Activated CD4-positive, alpha-beta memory T cell treated with anti-CD3 and anti-CD28 coated beads for 36 hours (primary cell): Measurements from ENCODE around the gene DISP3. TPM values are rescaled to one million over a fixed set of nuclear protein-coding genes. Genes with fewer than 3 reads are reported as not detected.
A peak's percentile ranks its signal among the peaks of the same experiment; 100 is the strongest.

Experiments used
- CTCF ChIA-PET: fragments of 350-600 bp; sonication (Branson Sonifier 250); formaldehyde crosslinking; loops from one replicate; lab custom pipeline; 2021; ENCODE audit warnings: antibody characterized with exemption, inconsistent platforms; lab: Charles Lee
- POLR2A ChIA-PET: fragments of 350-600 bp; sonication (Branson Sonifier 250); formaldehyde crosslinking; loops from one replicate; lab custom pipeline; 2021; ENCODE audit warnings: antibody characterized with exemption; lab: Charles Lee
- DNase-seq: peaks from one replicate; pipeline ENCODE4 v3.0.0-alpha.2; 2020
- H3K27ac Mint-ChIP-seq: one replicate; pipeline ENCODE4 v1.8.0; 2021; ENCODE audit warnings: mixed read lengths
- H3K27me3 Mint-ChIP-seq: one replicate; pipeline ENCODE4 v1.8.0; 2021; ENCODE audit warnings: mixed read lengths
- H3K36me3 Mint-ChIP-seq: one replicate; pipeline ENCODE4 v1.8.0; 2021; ENCODE audit warnings: mixed read lengths
- H3K4me1 Mint-ChIP-seq: one replicate; pipeline ENCODE4 v1.8.0; 2021; ENCODE audit warnings: low read depth, mixed read lengths
- H3K4me3 Mint-ChIP-seq: one replicate; pipeline ENCODE4 v1.8.0; 2021; ENCODE audit warnings: mild to moderate bottlenecking, mixed read lengths
- H3K9me3 Mint-ChIP-seq: one replicate; pipeline ENCODE4 v1.8.0; 2021; ENCODE audit warnings: mixed read lengths
- intact Hi-C: fragments of 100-400 bp; cut with micrococcal nuclease; formaldehyde crosslinking; loops from one replicate; pipeline ENCODE4 v1.15.1; 2023
- total RNA-seq, 2 experiments: library from RNA; stranded (reverse); gene quantifications; one replicate each; pipeline ENCODE4 v1.2.3, GENCODE V29; 2021

DISP3 gene
- total RNA-seq, 2 experiments from 2014 or later: 0.07 to 0.21 TPM

DNA sequence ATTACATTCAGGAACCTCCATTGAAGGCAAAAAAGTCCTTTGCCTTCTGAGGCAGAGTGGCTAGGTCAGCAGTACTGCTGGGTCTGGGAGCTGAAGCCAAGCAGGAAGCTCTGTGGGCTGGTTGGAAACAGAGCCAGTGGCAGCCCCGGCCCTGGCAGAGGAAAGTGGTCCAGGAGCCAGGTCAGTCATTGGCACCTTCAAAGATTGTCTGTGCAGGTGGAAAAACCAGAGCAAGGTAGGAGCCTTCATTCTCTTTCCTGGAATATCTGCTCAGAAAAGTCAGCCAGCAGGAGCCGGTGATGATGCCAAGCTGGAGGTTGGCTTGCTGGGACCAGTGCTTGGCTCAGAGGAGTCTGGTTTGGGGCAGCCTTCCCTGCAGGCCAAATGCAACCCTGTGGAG, 12.5 kb upstream of the DISP3 start:
- Mint-ChIP-seq H3K9me3 (no peaks in the 10 kb centered on the region), H3K4me3 (no peak overlapping the region), H3K4me1 (no peaks in the 10 kb centered on the region), H3K27ac (no peak overlapping the region), H3K27me3 (peaks cover 5% of the 10 kb centered on the region), H3K36me3 (no peaks in the 10 kb centered on the region)
- POLR2A ChIA-PET: interaction anchor here (1.4 kb wide), 1 partner anchor 442 kb away, joined by 3 read pairs; no protein-coding TSS in a partner anchor
- CTCF ChIA-PET: no interaction called here
- DNase-seq: no peak
- intact Hi-C loops: no loop called here

DNA sequence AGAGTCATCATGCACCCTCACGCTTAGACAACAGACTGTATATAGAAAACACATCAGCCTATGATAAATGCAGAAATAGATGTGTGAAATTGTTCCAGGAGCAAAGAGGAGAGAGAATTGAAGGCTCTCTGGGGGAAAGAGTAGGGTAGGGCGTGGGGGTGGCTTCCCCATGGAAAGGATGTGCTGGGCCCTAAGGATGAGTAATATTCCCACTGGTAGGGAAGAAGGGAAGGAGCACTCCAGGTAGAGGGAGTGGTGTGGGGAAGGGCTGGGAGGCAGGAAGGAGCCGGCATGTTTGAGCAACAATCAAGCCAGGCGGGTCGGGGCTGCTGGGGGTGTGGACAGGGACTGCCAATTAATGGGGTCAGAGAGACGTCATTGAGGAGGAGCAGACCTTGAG, 10.1 kb upstream of the DISP3 start:
- intact Hi-C loops: no loop called here
- Mint-ChIP-seq H3K4me1 (no peaks in the 10 kb centered on the region), H3K27me3 (peaks cover 5% of the 10 kb centered on the region), H3K36me3 (no peaks in the 10 kb centered on the region), H3K9me3 (no peaks in the 10 kb centered on the region), H3K4me3 (no peak overlapping the region), H3K27ac (no peak overlapping the region)
- POLR2A ChIA-PET: no interaction called here
- CTCF ChIA-PET: no interaction called here
- no peak for DNase-seq

DNA sequence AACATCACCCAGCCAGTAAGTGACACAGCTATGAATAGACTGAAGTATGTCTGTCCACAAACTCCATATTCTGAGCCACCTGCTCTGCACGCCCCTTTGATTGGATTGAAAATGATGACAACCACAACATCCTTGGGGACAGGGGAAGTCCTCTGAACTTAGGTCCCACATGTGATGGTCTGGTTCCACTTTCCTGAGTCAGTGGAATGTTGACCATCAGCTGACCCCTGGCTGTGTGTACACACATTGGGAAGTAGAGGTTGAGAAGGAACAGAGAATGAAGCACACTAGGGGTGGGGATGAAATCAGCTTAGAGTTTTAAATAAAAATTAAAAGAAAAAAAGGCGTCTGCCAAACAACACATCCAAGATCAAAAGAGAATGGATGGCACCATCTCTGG, 8.0 kb upstream of the DISP3 start:
- Mint-ChIP-seq H3K27ac (no peak overlapping the region), H3K4me3 (no peak overlapping the region), H3K9me3 (no peaks in the 10 kb centered on the region), H3K36me3 (no peaks in the 10 kb centered on the region), H3K27me3 (peaks cover 7% of the 10 kb centered on the region), H3K4me1 (no peaks in the 10 kb centered on the region)
- POLR2A ChIA-PET: no interaction called here
- no peak for DNase-seq
- intact Hi-C loops: loop anchor here (10.0 kb wide), 1 partner anchor 174 kb away; no protein-coding TSS in a partner anchor
- CTCF ChIA-PET: no interaction called here

DNA sequence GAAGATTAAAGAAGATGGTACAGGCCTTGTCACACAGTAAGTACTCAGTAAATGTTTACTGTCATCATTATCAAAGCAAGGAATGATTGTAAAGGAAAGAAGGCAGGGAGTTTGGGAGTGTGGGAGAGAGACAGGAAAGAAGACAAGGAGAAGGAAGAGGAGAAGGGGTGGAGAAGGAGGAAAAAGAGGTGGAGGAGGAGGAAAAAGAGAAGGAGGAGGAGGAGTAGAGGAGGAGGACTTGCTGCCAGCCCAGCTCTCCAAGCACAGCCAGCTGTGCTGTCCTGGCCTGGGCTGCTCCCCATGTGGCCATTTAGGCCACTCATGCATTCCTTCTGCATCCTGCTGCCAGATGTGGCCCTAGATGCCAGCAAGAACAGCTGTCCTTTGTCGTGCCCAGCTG, 7.5 kb upstream of the DISP3 start:
- Mint-ChIP-seq H3K27ac (no peak overlapping the region), H3K27me3 (peaks cover 7% of the 10 kb centered on the region), H3K36me3 (no peaks in the 10 kb centered on the region), H3K9me3 (no peaks in the 10 kb centered on the region), H3K4me1 (no peaks in the 10 kb centered on the region), H3K4me3 (no peak overlapping the region)
- intact Hi-C loops: loop anchor here (10.0 kb wide), 1 partner anchor 173 kb away; no protein-coding TSS in a partner anchor
- ChIA-PET POLR2A (no interaction called here), CTCF (no interaction called here)
- DNase-seq: no peak

DNA sequence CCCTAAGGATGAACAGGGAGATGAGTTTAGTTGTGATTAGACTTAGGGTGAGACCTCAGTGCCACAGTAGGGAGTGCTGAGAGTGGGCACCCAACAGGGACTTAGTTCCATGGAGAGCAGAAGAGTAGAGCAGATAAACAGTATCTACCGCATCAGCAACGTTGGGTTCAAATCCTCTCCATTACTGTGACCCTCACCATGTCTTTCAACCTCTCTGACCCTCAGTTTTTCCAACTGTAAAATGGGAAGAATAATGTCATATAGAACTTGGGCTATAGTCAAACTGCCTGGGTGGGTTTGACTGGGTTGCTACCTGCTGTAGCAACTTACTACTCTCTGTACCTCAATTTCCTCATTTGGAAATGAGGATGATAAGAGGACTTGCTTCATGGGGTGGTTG, 6.7 kb upstream of the DISP3 start:
- Mint-ChIP-seq H3K36me3 (no peaks in the 10 kb centered on the region), H3K27me3 (peaks cover 7% of the 10 kb centered on the region), H3K4me1 (no peaks in the 10 kb centered on the region), H3K4me3 (no peak overlapping the region), H3K27ac (no peak overlapping the region), H3K9me3 (no peaks in the 10 kb centered on the region)
- CTCF ChIA-PET: no interaction called here
- DNase-seq: no peak
- intact Hi-C loops: loop anchor here (10.0 kb wide), 1 partner anchor 173 kb away; no protein-coding TSS in a partner anchor
- POLR2A ChIA-PET: no interaction called here

DNA sequence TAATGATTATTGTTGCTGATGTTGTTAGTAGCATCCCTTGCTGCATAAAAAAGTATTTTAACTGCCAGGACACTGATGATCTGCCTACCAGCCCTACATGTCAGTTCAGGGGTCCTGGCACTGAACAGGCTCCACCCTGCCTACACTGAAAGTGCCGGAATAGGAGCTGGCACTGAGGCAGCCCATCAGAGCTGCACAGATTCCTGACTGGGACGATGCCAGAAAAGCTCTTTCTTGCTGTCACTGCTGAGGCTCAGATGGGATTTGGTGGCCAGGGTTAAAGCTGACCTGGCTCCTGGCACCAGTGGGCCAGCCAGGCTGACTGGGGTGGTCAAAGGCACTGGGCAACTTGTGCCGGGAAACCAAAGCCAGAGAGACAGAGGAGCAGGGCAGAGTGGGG, 6.2 kb upstream of the DISP3 start:
- H3K27ac Mint-ChIP-seq: no peak overlapping the region
- no peaks in the 10 kb centered on the region for H3K9me3 Mint-ChIP-seq
- H3K27me3 Mint-ChIP-seq: peaks cover 11% of the 10 kb centered on the region
- H3K36me3 Mint-ChIP-seq: no peaks in the 10 kb centered on the region
- DNase-seq: no peak
- POLR2A ChIA-PET: no interaction called here
- H3K4me1 Mint-ChIP-seq: no peaks in the 10 kb centered on the region
- intact Hi-C loops: loop anchor here (10.0 kb wide), 1 partner anchor 172 kb away; no protein-coding TSS in a partner anchor
- H3K4me3 Mint-ChIP-seq: no peak overlapping the region
- CTCF ChIA-PET: no interaction called here

DNA sequence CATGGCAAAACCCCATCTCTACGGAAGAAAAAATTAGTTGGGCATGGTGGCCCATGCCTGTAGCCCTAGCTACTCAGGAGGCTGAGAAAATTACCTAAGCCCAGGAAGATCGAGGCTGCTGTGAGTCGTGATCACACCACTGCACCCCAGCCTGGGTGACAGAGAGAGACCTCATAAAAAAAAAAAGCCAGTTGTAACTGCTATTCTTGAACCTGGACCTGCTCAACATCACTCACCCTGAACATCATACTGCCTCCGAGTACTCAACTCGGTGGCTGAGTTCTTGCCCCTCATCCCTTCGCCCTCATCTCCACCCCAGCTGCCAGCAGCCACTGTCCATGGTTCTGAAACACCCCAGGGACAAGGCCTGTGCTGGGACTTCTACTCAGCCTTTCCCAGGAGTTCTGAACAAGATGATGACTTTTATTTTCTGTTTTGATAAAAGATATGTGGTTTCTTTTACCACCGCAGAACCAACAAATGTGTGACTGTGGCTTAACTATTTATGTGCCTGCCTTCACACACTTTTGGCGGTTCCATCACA, 5.4 kb upstream of the DISP3 start:
- POLR2A ChIA-PET: no interaction called here
- no peak overlapping the region for H3K27ac Mint-ChIP-seq
- peaks cover 18% of the 10 kb centered on the region for H3K27me3 Mint-ChIP-seq
- H3K36me3 Mint-ChIP-seq: no peaks in the 10 kb centered on the region
- intact Hi-C loops: loop anchor here (10.0 kb wide), 1 partner anchor 171 kb away; no protein-coding TSS in a partner anchor
- H3K4me1 Mint-ChIP-seq: no peaks in the 10 kb centered on the region
- peak; percentile 34 for DNase-seq
- no peaks in the 10 kb centered on the region for H3K9me3 Mint-ChIP-seq
- H3K4me3 Mint-ChIP-seq: no peak overlapping the region
- CTCF ChIA-PET: no interaction called here

DNA sequence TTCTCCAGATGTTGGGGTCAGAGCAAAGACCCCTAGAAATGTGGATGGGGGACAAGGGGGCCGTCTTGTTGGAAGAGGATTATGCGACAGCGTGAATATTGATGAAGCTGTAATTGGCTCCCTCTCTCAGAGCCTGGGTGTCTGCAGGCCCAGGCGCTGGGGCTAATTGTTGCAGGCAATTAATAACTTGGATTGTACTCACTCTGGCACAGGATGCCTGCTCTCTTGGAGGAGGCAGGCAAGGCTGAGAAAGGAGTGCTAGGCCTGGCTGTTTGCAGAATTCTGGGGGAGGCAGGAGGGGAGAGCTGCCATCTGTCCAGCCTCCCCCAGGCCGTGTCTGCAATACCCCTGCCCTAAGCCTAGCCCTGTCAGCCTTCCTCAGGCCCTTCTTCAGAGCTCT, 4.1 kb upstream of the DISP3 start:
- H3K9me3 Mint-ChIP-seq: no peaks in the 10 kb centered on the region
- CTCF ChIA-PET: no interaction called here
- intact Hi-C loops: loop anchor here (10.0 kb wide), 1 partner anchor 170 kb away; no protein-coding TSS in a partner anchor

DNA sequence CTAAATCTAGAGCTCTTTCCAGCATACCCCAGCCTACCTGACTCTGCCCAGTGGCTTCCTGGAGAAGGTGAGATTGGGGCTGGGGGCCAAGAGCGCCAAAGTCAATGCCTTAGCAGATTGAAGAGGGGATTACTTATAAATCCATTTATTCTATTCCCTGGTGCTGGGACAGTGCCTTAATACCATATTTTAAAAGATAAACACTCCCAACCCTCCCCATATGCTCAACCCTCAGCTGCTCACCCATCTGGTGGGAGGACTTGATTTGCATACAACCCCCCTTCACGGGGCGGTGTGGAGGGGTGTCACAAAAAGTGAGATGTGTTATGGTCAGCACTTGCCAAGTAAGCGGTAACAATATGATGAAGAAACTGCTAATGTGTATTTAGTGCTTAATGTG, 3.2 kb upstream of the DISP3 start:
- Mint-ChIP-seq H3K27me3 (peaks cover 22% of the 10 kb centered on the region), H3K27ac (no peak overlapping the region), H3K36me3 (peaks cover 2% of the 10 kb centered on the region), H3K4me1 (peaks cover 5% of the 10 kb centered on the region), H3K9me3 (no peaks in the 10 kb centered on the region), H3K4me3 (no peak overlapping the region)
- CTCF ChIA-PET: interaction anchor here (1.6 kb wide), 1 partner anchor 166 kb away, joined by 5 read pairs; no protein-coding TSS in a partner anchor
- DNase-seq: no peak
- POLR2A ChIA-PET: no interaction called here
- intact Hi-C loops: loop anchor here (10.0 kb wide), 1 partner anchor 169 kb away; no protein-coding TSS in a partner anchor

More for the DNA sequence above, 4.1 kb upstream of the DISP3 start:
- DNase-seq: no peak
- H3K27ac Mint-ChIP-seq: no peak overlapping the region
- H3K4me1 Mint-ChIP-seq: no peaks in the 10 kb centered on the region
- POLR2A ChIA-PET: no interaction called here
- H3K36me3 Mint-ChIP-seq: no peaks in the 10 kb centered on the region
- no peak overlapping the region for H3K4me3 Mint-ChIP-seq
- peaks cover 16% of the 10 kb centered on the region for H3K27me3 Mint-ChIP-seq

DNA sequence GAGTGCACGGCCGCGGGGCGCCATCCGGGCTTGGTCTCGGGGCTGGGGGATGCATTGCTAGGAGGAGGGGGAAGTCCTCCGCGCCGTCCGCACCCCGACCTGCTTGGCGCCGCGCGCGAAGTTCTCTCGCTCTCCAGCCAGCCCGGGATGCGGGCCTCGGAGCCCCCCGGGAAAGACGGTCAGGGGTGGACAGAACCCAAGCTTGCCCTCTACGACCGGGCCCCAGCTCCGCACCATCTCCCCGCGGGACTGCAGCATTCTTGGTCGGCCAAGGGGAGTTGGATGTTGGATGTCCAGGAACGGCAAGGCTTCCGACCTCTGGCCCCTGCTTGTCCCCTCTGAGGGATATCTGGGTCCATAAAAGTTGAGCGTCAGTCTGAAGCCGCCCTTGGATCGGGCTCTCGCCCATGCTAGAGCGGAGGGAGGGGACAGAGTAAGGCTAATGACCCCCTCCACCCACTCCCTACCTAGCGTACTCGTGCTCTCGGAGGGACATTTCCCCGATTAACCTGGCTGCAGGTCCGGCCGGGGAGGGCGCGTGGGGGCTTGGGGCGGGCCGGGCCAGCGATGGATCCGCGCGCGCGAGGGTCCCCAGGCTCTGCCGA, 522 bp downstream of the DISP3 start:
- Mint-ChIP-seq H3K4me1 (peaks cover 8% of the 10 kb centered on the region), H3K4me3 (peak overlapping the region; percentile 57), H3K27me3 (peaks cover 38% of the 10 kb centered on the region), H3K27ac (no peak overlapping the region), H3K9me3 (no peaks in the 10 kb centered on the region), H3K36me3 (peaks cover 2% of the 10 kb centered on the region)
- POLR2A ChIA-PET: no interaction called here
- CTCF ChIA-PET: interaction anchor here (0.6 to 1.5 kb wide), 7 partner anchors 8 to 240 kb away, joined by 3 to 7 read pairs (median 3); no protein-coding TSS in a partner anchor
- intact Hi-C loops: loop anchor here (10.0 kb wide), 1 partner anchor 165 kb away; no protein-coding TSS in a partner anchor
- DNase-seq: no peak

DNA sequence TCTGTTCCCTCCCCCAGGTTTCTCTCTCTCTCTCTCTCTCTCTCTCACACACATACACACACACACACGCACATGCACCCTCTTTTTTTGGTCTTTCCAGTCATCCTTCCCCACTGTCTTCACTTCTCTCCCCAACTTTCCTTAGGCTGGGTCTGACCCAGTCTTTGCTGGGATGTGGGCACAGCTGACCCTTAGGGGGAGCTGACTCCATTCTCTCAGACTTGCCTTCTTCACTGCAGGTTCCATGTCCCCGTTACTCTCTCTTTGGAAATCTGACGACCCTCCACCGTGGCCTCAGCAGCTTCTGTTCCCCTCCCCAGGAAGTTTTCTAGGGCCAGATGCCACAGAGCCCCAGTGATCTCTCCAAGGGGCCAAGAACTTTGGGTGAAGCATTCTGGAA, 2.1 kb downstream of the DISP3 start:
- DNase-seq: no peak
- H3K27ac Mint-ChIP-seq: no peak overlapping the region
- intact Hi-C loops: no loop called here
- H3K36me3 Mint-ChIP-seq: peaks cover 2% of the 10 kb centered on the region
- CTCF ChIA-PET: no interaction called here
- H3K4me1 Mint-ChIP-seq: peaks cover 8% of the 10 kb centered on the region
- H3K4me3 Mint-ChIP-seq: no peak overlapping the region
- H3K9me3 Mint-ChIP-seq: no peaks in the 10 kb centered on the region
- POLR2A ChIA-PET: no interaction called here
- peaks cover 40% of the 10 kb centered on the region for H3K27me3 Mint-ChIP-seq

DNA sequence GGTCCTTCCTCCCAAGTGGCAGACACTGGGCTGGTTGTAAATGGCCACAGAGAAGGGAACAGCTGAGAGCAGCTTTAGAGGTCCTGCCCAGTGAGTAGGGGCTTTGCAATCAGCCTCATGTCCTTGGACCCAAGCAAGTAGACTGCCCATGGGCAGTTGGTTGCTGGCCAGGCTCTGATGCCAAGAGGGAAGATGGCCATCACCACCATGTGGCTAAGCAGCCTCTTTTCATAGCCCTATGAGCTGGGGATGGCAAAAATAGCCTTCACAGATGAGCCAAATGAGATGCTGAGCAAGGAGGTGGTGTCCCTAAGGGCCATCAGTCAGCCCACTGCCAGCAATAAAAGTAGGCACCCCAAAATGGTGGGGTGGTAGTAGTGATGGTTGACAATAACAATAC, 3.2 kb downstream of the DISP3 start:
- Mint-ChIP-seq H3K36me3 (peaks cover 2% of the 10 kb centered on the region), H3K9me3 (no peaks in the 10 kb centered on the region), H3K27ac (no peak overlapping the region), H3K4me1 (peaks cover 8% of the 10 kb centered on the region), H3K4me3 (no peak overlapping the region), H3K27me3 (peaks cover 46% of the 10 kb centered on the region)
- ChIA-PET CTCF (no interaction called here), POLR2A (no interaction called here)
- intact Hi-C loops: no loop called here
- DNase-seq: no peak
